Measurements from ENCODE around the gene PLEKHG4.
A peak's percentile ranks its signal among the peaks of the same experiment; 100 is the strongest.

GRCh38 chr16:67248401-67249177 lies 30.7 kb upstream of the PLEKHG4 start, which contains the start of gene SLC9A5:
- TF ChIP-seq POLR2A (IDR thresholded peaks at IDR 0.05) = no peak
- peak in 2 of 4 donors; percentile 7 to 21 for TF ChIP-seq CTCF (IDR thresholded peaks at IDR 0.05)

Data from right lobe of liver (tissue), 4 donors.